GM10248 (cell line): ENCODE results near the gene HTR3C.

Source experiments
- CTCF ChIA-PET: fragments of 300-600 bp; sonication (Branson Sonifier 250); formaldehyde crosslinking; extraction: SDS; loops from one replicate; lab custom pipeline; 2021; ENCODE audit warnings: antibody characterized with exemption; lab: Yijun Ruan, JAX
- POLR2A ChIA-PET: fragments of 350-650 bp; sonication (Branson Sonifier 250); formaldehyde crosslinking; extraction: SDS; loops from one replicate; lab custom pipeline; 2020; ENCODE audit warnings: antibody characterized with exemption; lab: Yijun Ruan, JAX
- DNase-seq: peaks from one replicate; pipeline ENCODE4 v3.0.0; 2012; ENCODE audit errors: extremely low spot score
- TF ChIP-seq, protein P1 (sequence below): IDR thresholded peaks from 2 replicates; pipeline ENCODE4 v1.5.1; 2012; ENCODE audit warnings: mild to moderate bottlenecking, low read depth; ENCODE audit errors: extremely low read depth, missing control alignments, control extremely low read depth

Gene HTR3C

DNA sequence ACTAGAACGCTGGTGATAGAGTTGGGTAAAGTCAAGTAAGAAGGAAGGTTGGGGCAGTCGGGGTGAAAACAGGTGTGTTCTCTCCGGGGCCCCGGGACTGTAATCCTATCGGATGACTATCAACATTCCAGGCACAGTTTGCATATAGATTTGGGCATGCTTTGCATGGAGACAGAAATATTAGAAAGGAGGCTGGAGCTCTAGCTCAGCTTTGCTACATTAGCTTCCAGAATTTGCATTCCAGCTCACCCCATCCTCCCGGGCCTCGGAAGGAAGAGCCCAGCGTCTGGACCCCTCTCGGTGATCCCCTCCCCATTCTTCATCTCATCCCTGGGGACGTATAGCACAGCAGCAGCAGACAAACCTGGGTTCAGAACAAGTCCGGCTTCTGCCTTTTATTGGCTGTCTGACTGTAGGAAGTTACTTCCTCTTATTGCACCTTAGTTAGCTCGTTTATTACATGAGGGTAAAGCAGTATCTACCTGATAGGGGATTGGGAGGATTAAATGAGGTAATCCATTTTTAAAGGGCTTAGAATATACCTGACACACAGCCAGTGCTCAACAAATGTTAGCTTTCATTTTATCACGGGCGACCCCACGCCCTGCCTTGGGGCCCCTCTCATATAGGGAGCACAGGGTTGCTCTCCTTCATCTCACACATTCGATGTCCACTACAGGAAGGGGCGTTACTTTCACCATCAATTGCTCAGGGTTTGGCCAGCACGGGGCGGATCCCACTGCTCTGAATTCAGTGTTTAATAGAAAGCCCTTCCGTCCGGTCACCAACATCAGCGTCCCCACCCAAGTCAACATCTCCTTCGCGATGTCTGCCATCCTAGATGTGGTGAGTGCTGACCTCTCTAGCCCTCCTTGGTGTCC, 47.2 kb downstream of the HTR3C start:
- TF ChIP-seq, protein P1, sequence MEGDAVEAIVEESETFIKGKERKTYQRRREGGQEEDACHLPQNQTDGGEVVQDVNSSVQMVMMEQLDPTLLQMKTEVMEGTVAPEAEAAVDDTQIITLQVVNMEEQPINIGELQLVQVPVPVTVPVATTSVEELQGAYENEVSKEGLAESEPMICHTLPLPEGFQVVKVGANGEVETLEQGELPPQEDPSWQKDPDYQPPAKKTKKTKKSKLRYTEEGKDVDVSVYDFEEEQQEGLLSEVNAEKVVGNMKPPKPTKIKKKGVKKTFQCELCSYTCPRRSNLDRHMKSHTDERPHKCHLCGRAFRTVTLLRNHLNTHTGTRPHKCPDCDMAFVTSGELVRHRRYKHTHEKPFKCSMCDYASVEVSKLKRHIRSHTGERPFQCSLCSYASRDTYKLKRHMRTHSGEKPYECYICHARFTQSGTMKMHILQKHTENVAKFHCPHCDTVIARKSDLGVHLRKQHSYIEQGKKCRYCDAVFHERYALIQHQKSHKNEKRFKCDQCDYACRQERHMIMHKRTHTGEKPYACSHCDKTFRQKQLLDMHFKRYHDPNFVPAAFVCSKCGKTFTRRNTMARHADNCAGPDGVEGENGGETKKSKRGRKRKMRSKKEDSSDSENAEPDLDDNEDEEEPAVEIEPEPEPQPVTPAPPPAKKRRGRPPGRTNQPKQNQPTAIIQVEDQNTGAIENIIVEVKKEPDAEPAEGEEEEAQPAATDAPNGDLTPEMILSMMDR: no peak
- POLR2A ChIA-PET: interaction anchor here (0.6 kb wide), 1 partner anchor 10 kb away, joined by 5 read pairs; no protein-coding TSS in a partner anchor
- CTCF ChIA-PET: interaction anchor here (1.0 to 1.1 kb wide), 2 partner anchors 71 to 151 kb away, joined by 3 read pairs; no protein-coding TSS in a partner anchor
- DNase-seq: no peak
